ENCODE data around the gene CTTN.

Gene CTTN

GRCh38 chr11:70397983-70398833 is at the start of gene CTTN:
Gene CTTN, plus strand, starts transcription at chr11:70398529. Its CDS starts 8,769 bp downstream, at chr11:70407298.
- H3K9me3 Mint-ChIP-seq (ENCODE audit: low read depth), result no peaks in the 10 kb centered on the region
- H3K36me3 Mint-ChIP-seq, result peaks cover 7% of the 10 kb centered on the region
- H3K4me3 Mint-ChIP-seq, result peak within 1 kb of the TSS; percentile 93
- H3K4me1 Mint-ChIP-seq (ENCODE audit: low read depth), result peaks cover 21% of the 10 kb centered on the region
- peak within 1 kb of the TSS; percentile 84 for H3K27ac Mint-ChIP-seq
- peaks cover 21% of the 10 kb centered on the region for H3K27me3 Mint-ChIP-seq

GRCh38 chr11:70348608-70349007 is 49.7 kb upstream of the CTTN start:
- no peaks in the 10 kb centered on the region for H3K9me3 Mint-ChIP-seq (ENCODE audit: low read depth)
- no peaks in the 10 kb centered on the region for H3K4me1 Mint-ChIP-seq (ENCODE audit: low read depth)
- H3K4me3 Mint-ChIP-seq, result no peak overlapping the region
- H3K36me3 Mint-ChIP-seq, result peaks cover 18% of the 10 kb centered on the region
- no peaks in the 10 kb centered on the region for H3K27me3 Mint-ChIP-seq
- H3K27ac Mint-ChIP-seq, result no peak overlapping the region

GRCh38 chr11:70351646-70352045 is 46.7 kb upstream of the CTTN start:
- no peaks in the 10 kb centered on the region for H3K4me1 Mint-ChIP-seq (ENCODE audit: low read depth)
- H3K27ac Mint-ChIP-seq, result no peak overlapping the region
- no peaks in the 10 kb centered on the region for H3K27me3 Mint-ChIP-seq
- H3K9me3 Mint-ChIP-seq (ENCODE audit: low read depth), result no peaks in the 10 kb centered on the region
- peaks cover 18% of the 10 kb centered on the region for H3K36me3 Mint-ChIP-seq
- no peak overlapping the region for H3K4me3 Mint-ChIP-seq

GRCh38 chr11:70352100-70352499 is 46.2 kb upstream of the CTTN start:
- Mint-ChIP-seq H3K9me3 (ENCODE audit: low read depth) (no peaks in the 10 kb centered on the region), H3K27me3 (no peaks in the 10 kb centered on the region), H3K27ac (no peak overlapping the region), H3K4me1 (ENCODE audit: low read depth) (no peaks in the 10 kb centered on the region), H3K4me3 (no peak overlapping the region), H3K36me3 (peaks cover 22% of the 10 kb centered on the region)

- Mint-ChIP-seq H3K36me3 (peaks cover 22% of the 10 kb centered on the region), H3K27ac (no peak overlapping the region), H3K4me3 (no peak overlapping the region), H3K4me1 (ENCODE audit: low read depth) (no peaks in the 10 kb centered on the region), H3K9me3 (ENCODE audit: low read depth) (no peaks in the 10 kb centered on the region), H3K27me3 (no peaks in the 10 kb centered on the region)
These were observed 45.7 kb upstream of the CTTN start for GRCh38 chr11:70352601-70353000.

- Mint-ChIP-seq H3K36me3 (peaks cover 20% of the 10 kb centered on the region), H3K27me3 (no peaks in the 10 kb centered on the region), H3K9me3 (ENCODE audit: low read depth) (no peaks in the 10 kb centered on the region), H3K4me3 (no peak overlapping the region), H3K4me1 (ENCODE audit: low read depth) (no peaks in the 10 kb centered on the region), H3K27ac (no peak overlapping the region)
These were observed 45.0 kb upstream of the CTTN start for GRCh38 chr11:70353329-70353728.

- peak overlapping the region; percentile 6 for H3K27ac Mint-ChIP-seq
- H3K27me3 Mint-ChIP-seq, result no peaks in the 10 kb centered on the region
- H3K4me1 Mint-ChIP-seq (ENCODE audit: low read depth), result no peaks in the 10 kb centered on the region
- no peaks in the 10 kb centered on the region for H3K9me3 Mint-ChIP-seq (ENCODE audit: low read depth)
- H3K36me3 Mint-ChIP-seq, result peaks cover 21% of the 10 kb centered on the region
- no peak overlapping the region for H3K4me3 Mint-ChIP-seq
These were observed 44.3 kb upstream of the CTTN start for GRCh38 chr11:70353900-70354568.

- H3K27ac Mint-ChIP-seq, result no peak overlapping the region
- no peaks in the 10 kb centered on the region for H3K27me3 Mint-ChIP-seq
- no peak overlapping the region for H3K4me3 Mint-ChIP-seq
- H3K4me1 Mint-ChIP-seq (ENCODE audit: low read depth), result no peaks in the 10 kb centered on the region
- H3K36me3 Mint-ChIP-seq, result peaks cover 21% of the 10 kb centered on the region
- no peaks in the 10 kb centered on the region for H3K9me3 Mint-ChIP-seq (ENCODE audit: low read depth)
These were observed 43.7 kb upstream of the CTTN start for GRCh38 chr11:70354629-70355028.

- Mint-ChIP-seq H3K27ac (no peak overlapping the region), H3K27me3 (no peaks in the 10 kb centered on the region), H3K9me3 (ENCODE audit: low read depth) (no peaks in the 10 kb centered on the region), H3K36me3 (peaks cover 23% of the 10 kb centered on the region), H3K4me1 (ENCODE audit: low read depth) (peaks cover 6% of the 10 kb centered on the region), H3K4me3 (no peak overlapping the region)
These were observed 39.6 kb upstream of the CTTN start for GRCh38 chr11:70358753-70359152.

- Mint-ChIP-seq H3K27me3 (no peaks in the 10 kb centered on the region), H3K4me3 (no peak overlapping the region), H3K4me1 (ENCODE audit: low read depth) (peaks cover 13% of the 10 kb centered on the region), H3K9me3 (ENCODE audit: low read depth) (no peaks in the 10 kb centered on the region), H3K36me3 (peaks cover 22% of the 10 kb centered on the region), H3K27ac (no peak overlapping the region)
These were observed 38.7 kb upstream of the CTTN start for GRCh38 chr11:70359451-70360205.

GRCh38 chr11:70360211-70360610 is 38.1 kb upstream of the CTTN start:
- Mint-ChIP-seq H3K27ac (no peak overlapping the region), H3K4me1 (ENCODE audit: low read depth) (peaks cover 19% of the 10 kb centered on the region), H3K27me3 (no peaks in the 10 kb centered on the region), H3K9me3 (ENCODE audit: low read depth) (no peaks in the 10 kb centered on the region), H3K4me3 (no peak overlapping the region), H3K36me3 (peaks cover 27% of the 10 kb centered on the region)

- peaks cover 26% of the 10 kb centered on the region for H3K36me3 Mint-ChIP-seq
These were observed 34.2 kb upstream of the CTTN start for GRCh38 chr11:70364178-70364577.

GRCh38 chr11:70364745-70365543 is 33.4 kb upstream of the CTTN start:
- Mint-ChIP-seq H3K27ac (peak overlapping the region; percentile 94), H3K4me1 (ENCODE audit: low read depth) (peaks cover 31% of the 10 kb centered on the region), H3K36me3 (peaks cover 29% of the 10 kb centered on the region), H3K4me3 (peak overlapping the region; percentile 83), H3K9me3 (ENCODE audit: low read depth) (no peaks in the 10 kb centered on the region), H3K27me3 (no peaks in the 10 kb centered on the region)

More at GRCh38 chr11:70364178-70364577, 34.2 kb upstream of the CTTN start:
- no peak overlapping the region for H3K4me3 Mint-ChIP-seq
- peaks cover 31% of the 10 kb centered on the region for H3K4me1 Mint-ChIP-seq (ENCODE audit: low read depth)
- H3K27ac Mint-ChIP-seq, result no peak overlapping the region
- no peaks in the 10 kb centered on the region for H3K9me3 Mint-ChIP-seq (ENCODE audit: low read depth)
- no peaks in the 10 kb centered on the region for H3K27me3 Mint-ChIP-seq

GRCh38 chr11:70365544-70365927 is 32.8 kb upstream of the CTTN start:
- H3K27ac Mint-ChIP-seq, result peak overlapping the region; percentile 94
- H3K4me1 Mint-ChIP-seq (ENCODE audit: low read depth), result peaks cover 33% of the 10 kb centered on the region
- H3K36me3 Mint-ChIP-seq, result peaks cover 30% of the 10 kb centered on the region
- H3K9me3 Mint-ChIP-seq (ENCODE audit: low read depth), result no peaks in the 10 kb centered on the region
- peak overlapping the region; percentile 83 for H3K4me3 Mint-ChIP-seq
- no peaks in the 10 kb centered on the region for H3K27me3 Mint-ChIP-seq
